Subcutaneous adipose tissue (tissue), 4 donors: Measurements from ENCODE around the gene RSPH6A. TPM values are rescaled to one million over a fixed set of nuclear protein-coding genes. Genes with fewer than 3 reads are reported as not detected.

Source experiments
- CTCF ChIP-seq: fragments of 450-650 bp; IDR thresholded peaks from one replicate; pipeline ENCODE4 v1.5.1; 2016; ENCODE audit warnings: low read depth, mild to moderate bottlenecking, control low read depth, antibody characterized with exemption, moderate library complexity
- total RNA-seq, 4 donors: library from RNA; depleted of rRNA; stranded (reverse); fragments of >200 nt; gene quantifications; one replicate each; pipeline ENCODE4 v1.1.0, GENCODE V29; 2016

The RSPH6A gene
- total RNA-seq, 4 donors from 2014 or later: not detected

- no peak for TF ChIP-seq CTCF
These were observed 16.1 kb downstream of the RSPH6A start for GRCh38 chr19:45798995-45799517.

- TF ChIP-seq CTCF: no peak
These were observed 20.5 kb downstream of the RSPH6A start for GRCh38 chr19:45794627-45795026.

GRCh38 chr19:45793876-45794275 is 21.2 kb downstream of the RSPH6A start:
- TF ChIP-seq CTCF: no peak

- no peak for TF ChIP-seq CTCF
These were observed 21.9 kb downstream of the RSPH6A start for GRCh38 chr19:45793178-45793564.

GRCh38 chr19:45792470-45793177 is 22.5 kb downstream of the RSPH6A start, which contains the start of gene DMWD:
Gene DMWD (minus strand): TSS chr19:45792845. CDS start chr19:45792756, 89 bp downstream.
- TF ChIP-seq CTCF: no peak

GRCh38 chr19:45791744-45792469 is 23.2 kb downstream of the RSPH6A start:
- TF ChIP-seq CTCF: no peak

- no peak for TF ChIP-seq CTCF
These were observed 24.2 kb downstream of the RSPH6A start for GRCh38 chr19:45790942-45791341.
